HL-60 (cell line): Measurements from ENCODE around the gene MMP28.

Experiments used
- CTCF ChIP-seq: IDR thresholded peaks from one replicate; pipeline ENCODE4 v1.5.1; 2011; ENCODE audit warnings: low read length, control low read depth, inconsistent platforms; ENCODE audit not compliant: insufficient read depth
- POLR2AphosphoS5 ChIP-seq: IDR thresholded peaks from 2 replicates; pipeline ENCODE4 v1.6.1; 2012; ENCODE audit warnings: low read depth

GRCh38 chr17:35736236-35736635 lies 59.2 kb downstream of the MMP28 start:
- TF ChIP-seq POLR2AphosphoS5: no peak
- TF ChIP-seq CTCF: no peak
